Kidney tubule cell (primary cell): ENCODE measurements around the gene GRM8.

ENCODE experiments used
- DNase-seq: peaks from one replicate; pipeline ENCODE4 v3.0.0-alpha.2; 2018; ENCODE audit warnings: low spot score

Gene GRM8

DNA sequence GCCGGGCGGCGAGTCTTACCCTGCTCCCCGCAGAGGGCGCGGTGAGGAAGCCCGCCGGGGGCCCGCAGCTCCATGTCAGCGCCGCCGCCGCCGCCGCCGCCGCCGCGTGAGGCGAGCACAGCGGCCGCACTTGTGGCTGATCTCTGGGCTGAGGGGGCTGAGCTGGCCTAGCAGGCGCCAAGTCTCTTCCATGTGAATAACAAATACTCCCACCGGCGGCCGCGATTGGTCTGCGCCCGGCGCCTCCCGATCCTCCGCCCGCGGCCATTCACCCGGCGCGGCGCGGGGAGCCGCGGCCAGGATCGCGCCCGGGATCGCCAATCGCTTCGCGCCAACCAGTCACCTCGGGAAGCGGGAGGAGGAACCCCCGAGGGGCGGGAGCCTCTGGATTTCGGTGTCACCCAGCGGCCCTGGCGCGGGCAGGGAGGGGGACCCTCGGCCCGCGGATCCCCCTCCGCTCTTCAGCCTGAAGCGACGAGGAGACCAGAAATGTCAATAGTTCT is at the start of gene GRM8:
Gene GRM8 (minus strand): TSS at position 164 of the 503 bp plus-strand sequence.
- DNase-seq, result peak; percentile 43

DNA sequence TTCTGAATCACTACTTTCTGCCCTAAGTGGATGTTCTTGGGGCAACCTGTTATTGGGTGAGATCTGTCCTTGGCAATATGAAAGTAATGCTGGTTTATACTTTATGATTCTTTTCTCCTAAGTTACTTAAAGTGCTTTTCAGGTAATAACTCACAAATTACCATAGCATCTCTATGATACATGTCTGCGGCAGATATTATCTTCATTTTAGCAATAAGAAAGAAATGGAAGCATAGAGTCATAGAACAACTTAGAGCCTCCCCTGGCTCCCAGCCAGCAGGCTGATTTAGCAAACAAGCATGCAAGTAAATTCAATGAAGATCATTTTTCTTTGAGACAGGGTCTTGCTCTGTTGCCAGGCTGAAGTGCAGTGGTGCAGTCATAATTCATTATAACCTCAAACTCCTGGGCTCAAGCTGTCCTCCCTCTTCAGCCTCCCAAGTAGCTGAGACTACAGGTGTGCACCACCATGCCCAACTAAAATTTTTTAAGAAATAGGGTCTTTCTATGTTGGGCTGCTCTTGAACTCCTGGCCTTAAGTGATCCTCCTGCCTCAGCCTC is 38.1 kb upstream of the GRM8 start:
- DNase-seq, result no peak

DNA sequence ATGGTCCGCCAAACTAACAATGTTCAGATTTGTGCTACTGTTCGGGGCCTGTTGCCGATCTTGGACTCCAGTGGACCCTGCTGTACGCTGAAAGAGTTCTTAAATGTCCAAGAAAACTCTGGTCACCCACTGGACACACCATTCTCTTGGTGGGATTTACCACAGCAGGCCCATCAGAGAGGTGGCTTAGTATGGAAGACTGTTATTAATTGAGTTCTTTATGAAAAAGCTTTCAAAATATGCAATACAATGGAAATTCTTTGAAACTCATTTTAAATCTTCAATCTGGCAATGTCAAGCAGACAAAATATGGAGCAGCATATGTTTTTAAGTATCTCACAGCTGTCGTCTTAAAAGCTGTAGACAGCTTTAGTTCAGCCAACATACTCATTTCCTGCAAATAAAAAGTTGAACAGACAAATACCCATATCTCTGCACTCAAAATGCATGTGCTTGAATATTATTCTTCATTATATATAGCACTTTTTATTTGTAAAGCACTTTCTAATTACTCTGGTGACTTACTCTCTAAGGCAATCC is 37.4 kb upstream of the GRM8 start:
- no peak for DNase-seq

DNA sequence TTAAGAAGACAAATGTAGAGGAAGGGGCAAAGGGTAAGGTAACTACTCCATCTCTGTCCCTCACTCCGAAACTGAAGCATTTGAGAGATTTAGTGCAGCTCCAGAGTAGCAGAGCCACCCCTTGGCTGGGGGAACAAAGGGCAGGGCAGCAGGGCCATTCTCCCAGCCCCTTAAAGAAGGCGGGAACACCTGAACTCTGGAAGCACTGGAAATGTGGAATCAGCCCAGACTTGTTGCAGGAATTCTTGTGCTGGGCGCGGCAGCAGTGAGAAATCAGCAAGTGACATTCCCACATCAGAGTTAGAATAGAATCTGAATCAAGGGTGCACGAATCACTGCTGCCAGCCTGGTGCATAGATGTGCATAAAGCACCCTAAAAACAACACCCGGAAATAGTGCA is 34.4 kb upstream of the GRM8 start:
- DNase-seq, result no peak

DNA sequence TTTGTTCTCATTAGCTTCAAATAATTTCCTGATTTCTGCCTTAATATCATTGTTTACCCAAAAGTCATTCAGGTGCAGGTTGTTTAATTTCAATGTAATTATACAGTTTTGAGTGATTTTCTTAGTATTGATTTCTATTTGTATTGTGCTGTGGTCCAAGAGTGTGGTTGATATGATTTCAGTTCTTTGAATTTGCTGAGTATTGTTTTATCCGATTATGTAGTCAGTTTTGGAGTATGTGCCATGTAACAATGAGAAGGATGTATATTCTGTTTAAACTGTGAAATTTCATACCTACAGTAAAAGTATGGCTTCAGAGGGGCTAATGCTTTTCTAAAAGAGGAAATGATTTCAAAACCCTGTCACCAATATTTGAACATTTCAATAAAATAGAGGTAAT is 17.4 kb upstream of the GRM8 start:
- no peak for DNase-seq

DNA sequence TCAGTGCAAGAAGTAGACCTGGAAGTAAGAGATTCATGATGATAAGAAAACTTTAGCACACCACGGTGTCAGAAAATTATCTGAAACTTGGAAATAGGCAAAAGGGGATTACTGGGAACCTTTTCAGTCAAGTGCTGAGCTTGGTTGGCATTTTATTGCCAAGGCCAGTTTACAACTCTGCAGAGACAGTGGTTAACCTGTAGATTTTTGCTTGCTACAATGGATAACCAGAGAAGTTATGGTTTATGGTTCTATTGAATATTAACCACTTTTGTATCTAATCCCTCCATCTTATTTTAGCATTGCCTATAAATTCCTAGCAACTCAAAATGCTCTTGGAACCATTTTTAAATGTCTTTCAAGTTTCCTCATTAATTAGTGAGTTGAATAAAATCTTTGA is 13.3 kb upstream of the GRM8 start:
- DNase-seq, result no peak

DNA sequence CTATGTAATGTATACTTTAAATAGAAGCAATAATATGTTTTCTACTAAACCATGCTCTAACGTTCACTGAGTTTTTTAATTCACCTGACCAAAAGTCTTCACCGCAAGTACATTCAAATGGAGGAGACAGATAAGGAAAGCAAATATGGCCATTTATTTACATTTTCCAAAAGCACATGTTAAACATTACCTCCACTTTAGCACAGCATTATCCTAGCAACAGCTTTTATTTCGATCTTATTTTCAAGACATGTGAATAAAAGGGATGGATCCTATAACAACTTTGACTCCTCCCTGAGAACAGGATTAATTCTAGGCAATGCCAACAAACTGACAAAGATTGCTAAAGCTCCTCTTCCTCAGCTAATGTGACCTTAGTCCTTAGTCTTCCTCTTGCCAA is 11.5 kb upstream of the GRM8 start:
- no peak for DNase-seq

DNA sequence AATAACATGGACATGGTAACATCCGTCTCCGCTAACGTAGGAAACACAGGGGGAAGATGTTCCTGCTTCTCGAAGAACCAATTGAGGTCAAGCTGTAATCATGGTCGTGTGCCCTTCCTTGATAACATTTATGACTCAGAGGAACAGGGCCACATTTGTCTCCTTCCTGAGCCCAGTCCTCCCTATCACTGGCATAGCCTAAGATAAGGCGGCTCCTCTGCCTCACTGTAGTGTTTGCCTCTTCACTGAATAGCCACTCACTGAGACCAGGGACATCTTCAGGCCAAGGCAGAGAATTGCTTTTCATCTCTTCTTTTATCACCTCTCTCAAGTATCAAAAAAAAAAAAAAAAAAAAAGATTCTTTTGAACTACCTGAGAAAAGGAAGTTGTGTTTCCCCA is 5.4 kb upstream of the GRM8 start:
- no peak for DNase-seq

DNA sequence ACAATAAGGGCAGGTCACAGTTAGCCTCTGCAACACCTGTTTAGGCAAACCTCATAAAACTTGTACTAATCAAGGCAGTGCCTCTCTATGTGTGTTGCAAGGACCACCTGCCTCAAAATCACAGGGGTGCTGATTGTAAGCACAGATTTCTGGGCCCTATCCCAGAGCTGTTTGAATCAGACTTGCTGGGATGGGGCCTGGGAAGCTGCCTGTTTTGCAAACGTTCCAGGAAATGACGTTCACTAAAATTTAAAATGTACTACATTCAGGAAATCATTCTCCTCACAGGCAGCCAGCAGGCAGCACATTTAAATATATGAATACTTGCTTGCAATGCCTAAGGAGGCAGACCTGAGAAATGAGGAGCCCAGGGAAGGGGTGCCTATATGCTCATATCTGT is 4.3 kb upstream of the GRM8 start:
- no peak for DNase-seq

DNA sequence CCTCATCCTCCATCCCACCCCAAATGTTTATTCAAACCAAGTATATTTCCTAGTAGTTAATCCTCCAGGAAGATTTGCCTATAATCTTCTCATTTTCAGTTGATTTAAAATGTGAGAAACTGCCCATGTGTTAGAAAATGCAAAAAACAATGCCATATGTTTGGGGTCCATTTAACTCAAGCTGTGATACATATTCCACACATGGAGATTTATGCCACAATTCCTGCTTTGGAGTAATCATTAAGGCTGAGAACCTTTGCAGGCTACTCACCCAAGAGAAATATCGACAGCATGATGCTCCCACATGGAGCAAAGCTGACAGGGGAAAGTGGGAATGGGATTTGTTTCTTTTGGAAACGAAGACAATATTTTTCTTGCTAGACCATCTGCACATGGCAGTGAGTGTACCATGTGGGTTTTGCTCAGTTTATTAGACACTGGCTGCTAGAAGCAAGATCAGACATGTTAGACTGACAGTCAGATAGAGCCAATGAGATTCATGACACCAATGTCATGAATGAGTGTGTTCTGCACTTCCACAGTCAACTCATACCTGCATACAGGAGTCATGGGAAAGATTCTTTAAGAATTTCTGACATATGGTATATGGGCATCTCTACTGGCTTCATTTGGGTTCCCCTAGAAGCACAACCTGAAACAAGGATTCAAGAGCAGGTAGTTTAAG is 3.4 kb upstream of the GRM8 start:
- no peak for DNase-seq

DNA sequence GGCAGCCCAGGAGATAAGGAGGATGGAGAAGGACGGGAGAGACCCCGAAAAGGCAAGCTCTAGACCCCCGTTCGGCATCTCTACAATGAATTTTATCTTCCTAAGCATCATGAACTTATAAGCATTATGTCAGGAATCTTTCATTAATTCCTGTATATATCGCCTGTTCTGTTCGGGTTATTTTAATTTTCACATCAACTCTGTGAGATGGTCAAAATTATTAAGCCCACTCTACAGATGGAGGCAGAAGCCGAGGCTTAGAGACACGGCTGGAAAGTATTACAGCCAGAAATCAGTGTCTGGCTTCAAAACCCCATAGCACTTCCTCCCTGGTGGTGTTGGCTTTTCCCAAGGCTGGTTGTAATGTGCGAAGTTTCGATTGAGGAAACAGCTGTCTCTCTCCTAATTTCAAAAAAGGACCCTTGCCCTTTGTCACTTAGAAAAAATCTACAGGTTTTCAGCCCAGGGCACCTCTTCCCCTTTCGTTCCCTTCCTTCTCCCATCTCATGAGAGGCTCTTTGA is 1.5 kb upstream of the GRM8 start:
- no peak for DNase-seq

DNA sequence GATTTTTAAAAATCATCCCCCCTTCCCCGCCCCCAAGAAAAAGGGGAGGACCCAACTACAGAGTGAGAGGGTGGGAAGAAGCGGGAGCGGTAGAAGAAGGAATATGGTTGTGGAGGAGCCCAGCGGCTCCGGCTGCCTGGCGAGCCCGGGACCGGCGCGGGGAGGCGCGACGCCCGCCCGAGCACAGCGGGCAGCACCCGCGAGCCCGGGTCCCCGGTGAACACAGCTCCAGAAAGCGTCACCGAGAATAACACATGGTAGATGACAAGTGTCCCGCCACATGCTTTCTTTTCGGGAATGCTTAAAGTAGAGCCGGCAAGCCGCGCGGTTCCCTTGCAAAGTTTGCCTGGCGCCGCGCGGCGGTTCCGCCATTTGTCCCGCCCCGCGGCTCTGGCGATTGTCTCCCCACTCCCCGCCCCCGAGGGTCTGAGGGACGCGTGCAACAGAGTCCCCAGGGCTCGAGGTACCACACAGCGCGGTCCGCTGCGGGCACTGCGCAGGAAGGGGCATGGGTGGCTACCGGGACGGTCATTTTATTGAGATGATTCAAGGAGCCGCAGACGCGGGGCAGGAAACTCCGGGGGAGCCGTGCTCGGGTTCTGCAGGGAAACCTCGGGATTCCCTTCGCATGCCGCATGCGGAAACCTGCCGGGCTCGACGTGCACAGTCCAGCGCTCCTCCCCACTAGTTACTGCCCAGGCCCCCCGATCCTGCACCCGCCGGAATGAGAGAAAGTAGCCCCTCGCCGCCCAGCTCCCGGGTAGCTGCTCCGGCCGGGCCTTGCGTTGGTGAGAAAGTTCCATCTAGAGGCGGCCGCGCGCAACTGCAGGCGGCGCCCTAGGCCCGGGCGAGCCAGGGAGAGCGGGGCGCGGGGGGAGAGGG is 781 bp upstream of the GRM8 start:
- peak; percentile 58 for DNase-seq

DNA sequence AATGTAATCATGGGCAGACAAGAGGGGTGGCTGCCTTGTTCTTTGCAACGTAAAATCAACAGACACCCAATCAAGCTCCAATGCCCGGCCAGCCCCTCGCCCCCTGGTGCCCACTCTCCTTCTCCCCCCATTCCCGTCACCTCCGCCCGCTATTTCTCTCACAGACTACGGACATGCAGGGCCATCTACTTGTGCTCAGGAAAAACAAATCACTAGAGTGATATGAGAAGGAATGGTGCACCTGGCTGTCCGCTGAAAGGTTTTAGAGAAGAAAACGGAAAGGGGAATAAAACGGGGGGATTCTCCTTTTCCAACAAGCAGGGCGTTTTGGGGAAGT is 396 bp downstream of the GRM8 start:
- no peak for DNase-seq

DNA sequence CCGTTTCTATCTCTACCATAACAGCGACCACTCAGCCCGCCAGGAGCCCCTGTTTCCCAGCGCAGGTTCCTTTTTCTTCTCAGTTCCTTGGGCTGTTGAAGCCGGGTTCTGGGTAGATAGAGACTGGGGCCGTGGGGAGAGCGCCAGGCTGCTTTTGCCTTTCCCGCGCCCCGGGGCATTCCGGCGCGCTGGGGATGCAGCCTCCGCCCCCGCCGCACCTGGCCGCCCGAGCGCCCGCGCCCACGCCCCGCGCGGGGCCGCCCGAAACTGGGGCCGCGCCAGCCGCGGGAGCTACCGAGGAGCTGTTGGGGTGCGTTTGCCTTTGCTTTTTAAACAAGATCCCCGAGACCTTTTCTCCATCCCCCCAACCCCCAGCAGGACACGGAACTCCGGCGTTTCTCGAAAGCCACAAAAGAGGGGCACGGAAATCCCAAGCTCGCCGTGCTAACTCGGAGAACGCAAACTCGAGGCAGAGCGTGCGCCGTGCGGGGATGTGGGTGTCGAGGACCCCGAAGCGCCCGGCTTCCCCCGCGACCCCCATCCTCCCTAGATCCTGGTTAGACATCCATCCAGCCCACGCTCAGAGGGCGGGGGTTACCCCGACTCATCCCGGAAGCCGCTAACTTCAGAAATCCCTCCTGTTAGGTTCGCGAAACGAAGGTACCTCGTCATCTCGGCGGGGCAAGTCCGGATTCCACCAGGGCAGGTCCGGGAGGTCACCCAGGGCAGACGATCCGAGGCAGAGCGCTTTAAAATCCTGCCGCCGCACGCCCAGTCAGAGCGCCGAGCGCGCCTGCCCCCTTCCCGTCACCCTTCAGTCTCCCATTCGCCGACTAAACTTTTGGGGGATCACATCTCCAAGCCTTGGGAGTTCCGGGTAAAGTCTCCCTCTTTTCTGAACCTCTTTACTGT is 1.0 kb downstream of the GRM8 start:
- DNase-seq, result peak; percentile 16

DNA sequence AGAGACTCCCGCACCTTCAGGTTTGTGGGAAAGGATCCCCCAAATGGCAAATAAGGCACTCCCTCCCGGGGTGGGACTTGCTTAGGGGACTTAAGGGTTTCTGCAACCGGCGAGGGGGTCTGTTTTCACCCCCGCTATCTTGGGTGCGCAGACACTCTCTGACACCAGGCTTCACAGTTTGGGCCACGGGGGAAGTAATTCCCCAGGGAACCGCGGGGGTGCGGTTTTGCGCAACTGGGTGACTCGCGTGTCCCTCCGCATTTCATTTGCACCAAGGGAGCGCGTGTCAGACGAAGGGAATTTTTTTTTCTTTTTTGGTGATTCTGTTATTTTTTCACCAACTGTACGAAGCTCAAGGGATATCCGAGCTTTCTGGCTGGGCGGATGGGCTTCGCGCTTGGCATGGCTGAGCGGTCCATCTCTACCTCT is 1.7 kb downstream of the GRM8 start:
- DNase-seq, result no peak

DNA sequence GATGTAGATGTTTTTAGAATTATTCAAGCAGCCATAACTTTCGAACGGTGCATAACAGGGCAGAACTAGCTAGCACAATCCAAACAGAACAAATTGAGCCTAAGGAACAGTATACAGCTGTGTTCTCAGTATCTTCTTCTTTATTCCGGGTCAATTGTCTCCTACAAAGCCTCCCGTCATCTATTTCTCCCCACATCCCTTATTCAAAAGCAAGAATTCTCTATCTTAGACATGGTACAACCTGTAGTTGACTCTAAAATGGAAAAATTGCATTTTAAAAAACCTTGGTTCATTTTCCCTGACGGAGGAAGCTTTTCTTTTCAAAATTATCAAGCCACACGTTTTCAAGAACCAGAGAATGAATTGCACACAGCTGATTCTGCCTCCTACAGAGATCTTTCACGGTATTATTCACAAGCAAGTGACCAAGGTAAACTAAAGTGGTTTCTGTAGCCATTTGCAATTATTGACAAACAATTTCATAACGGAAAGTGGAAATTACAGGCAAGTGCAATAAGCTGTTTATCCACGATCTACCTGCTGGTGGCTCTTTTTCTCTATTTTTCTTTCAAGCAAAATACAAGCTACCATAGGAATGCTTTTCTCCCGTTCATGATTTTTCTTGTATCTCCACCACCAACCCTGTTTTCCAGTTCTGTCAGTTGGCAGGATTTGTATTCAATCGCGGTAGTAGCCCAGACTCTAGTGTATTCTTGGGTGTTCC is 2.3 kb downstream of the GRM8 start:
- DNase-seq, result peak; percentile 6

DNA sequence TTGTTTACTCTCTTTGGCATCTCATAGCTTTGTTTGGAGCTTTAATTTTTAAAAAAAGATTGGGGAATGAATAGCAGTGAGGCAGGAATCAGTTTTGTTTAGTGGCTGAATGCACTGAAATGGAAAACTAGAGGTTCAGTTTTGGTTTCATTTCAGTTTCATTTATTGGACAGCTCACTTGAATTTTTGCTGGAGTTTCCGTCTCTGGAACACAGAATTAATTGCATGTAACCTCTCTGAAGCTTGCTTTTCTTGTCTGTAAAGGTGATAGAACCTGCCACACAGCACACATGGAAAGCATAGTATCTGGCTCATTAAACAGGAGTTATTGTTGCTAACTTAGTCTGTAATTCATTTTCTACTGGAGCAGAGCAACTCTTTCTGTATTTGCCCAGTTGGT is 7.1 kb downstream of the GRM8 start:
- DNase-seq, result peak; percentile 74

DNA sequence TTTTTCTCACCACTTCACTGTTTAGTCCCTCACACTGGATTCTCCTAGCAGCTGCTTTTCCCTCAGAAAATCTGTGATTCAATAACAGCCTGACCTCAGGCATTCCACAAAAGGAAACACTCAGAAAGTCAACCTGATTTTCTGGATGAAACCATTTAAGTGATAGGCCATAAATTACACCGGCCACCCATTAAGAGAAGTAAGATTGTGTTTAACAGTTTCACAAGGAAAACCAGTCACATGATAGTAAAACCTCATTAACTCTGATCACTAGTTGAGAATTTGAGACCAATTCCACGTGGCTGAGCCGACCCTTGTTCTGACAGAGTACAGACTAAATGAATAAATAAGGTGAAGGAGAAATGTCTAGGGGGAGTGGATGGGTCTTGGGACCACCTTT is 7.7 kb downstream of the GRM8 start:
- DNase-seq, result peak; percentile 42

DNA sequence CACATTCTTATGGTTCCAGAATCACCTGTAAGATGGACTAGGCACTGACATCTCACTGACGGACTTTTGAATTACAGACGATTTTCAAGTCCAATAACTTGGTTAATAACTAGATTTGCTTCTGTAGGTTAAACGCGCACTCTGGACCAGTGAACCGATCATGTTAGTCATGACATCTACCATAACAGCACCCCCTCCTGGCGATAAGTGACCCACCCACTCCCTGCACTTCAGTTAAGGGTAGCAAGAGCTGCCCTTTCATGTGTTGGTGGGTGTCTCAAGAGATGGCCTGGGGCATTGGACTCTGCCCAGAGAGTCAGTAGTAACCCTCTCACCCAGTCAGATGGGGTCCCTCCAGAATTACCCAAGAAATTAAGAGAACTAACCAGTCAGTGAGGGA is 12.9 kb downstream of the GRM8 start:
- DNase-seq, result no peak

DNA sequence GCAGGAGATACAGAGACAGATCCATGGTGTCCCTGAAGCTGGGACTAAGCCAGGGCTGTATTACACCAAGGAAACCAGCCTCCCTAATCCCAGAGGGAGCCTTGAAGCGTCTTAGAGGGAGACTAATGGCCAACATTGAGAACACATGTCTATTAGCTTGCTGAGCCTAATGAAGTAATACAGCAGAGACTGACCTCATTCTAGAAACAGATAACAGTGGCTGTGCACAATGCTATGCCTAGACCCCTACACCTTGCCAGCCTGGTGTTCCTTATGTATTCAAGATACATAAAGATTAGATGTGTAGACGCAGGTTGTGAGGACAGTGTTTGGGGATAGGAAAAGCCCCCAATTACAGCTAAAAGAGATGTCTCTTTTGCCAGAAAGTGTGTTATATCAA is 19.1 kb downstream of the GRM8 start:
- no peak for DNase-seq

DNA sequence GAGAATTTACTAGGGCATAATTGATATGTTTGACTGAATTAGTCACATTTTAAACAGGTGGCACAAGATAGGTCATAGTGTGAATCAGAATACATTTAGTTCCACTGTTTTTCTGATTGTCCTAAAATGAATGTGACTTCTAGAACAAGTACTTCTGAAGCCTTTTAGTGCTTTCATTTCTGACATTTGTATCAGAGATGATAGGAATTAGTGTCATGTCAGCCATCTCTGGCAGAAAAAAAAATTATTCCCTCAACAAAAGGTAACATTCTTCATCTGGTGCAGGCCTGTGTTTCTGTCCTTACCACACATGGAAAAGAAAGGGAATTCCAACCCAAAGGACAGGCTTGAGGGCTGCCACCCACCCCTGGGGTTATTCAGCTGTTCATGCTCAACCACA is 21.3 kb downstream of the GRM8 start:
- DNase-seq, result no peak
